HEK293 (cell line): Measurements from ENCODE around the gene DOK4.

ENCODE experiments used
- MZF1 ChIP-seq: fragments of 450-650 bp; formaldehyde crosslinking; IDR thresholded peaks from 2 replicates; pipeline ENCODE4 v1.5.1; 2017; ENCODE audit warnings: missing biosample characterization, missing genetic modification characterization, borderline replicate concordance
- REPIN1 ChIP-seq: fragments of 450-650 bp; formaldehyde crosslinking; IDR thresholded peaks from 2 replicates; pipeline ENCODE4 v1.5.1; 2017; ENCODE audit warnings: missing biosample characterization, missing genetic modification characterization, low read depth
- TRIM28 ChIP-seq: IDR thresholded peaks from 2 replicates; pipeline ENCODE4 v1.6.1; 2011; ENCODE audit warnings: low read length, control low read depth, borderline replicate concordance
- YY1 ChIP-seq: fragments of 450-650 bp; formaldehyde crosslinking; IDR thresholded peaks from 2 replicates; pipeline ENCODE4 v1.5.1; 2018; ENCODE audit warnings: missing biosample characterization, missing genetic modification characterization
- ZBTB1 ChIP-seq: fragments of 450-650 bp; formaldehyde crosslinking; IDR thresholded peaks from 2 replicates; pipeline ENCODE4 v1.5.1; 2016; ENCODE audit warnings: missing biosample characterization, missing genetic modification characterization
- ZNF670 ChIP-seq: fragments of 450-650 bp; formaldehyde crosslinking; IDR thresholded peaks from 2 replicates; pipeline ENCODE4 v1.5.1; 2016; ENCODE audit warnings: missing biosample characterization, missing genetic modification characterization, low read depth
- TF ChIP-seq, protein P1 (sequence below): fragments of 450-650 bp; formaldehyde crosslinking; IDR thresholded peaks from 2 replicates; pipeline ENCODE4 v1.5.1; 2016; ENCODE audit warnings: missing biosample characterization, missing genetic modification characterization
- TF ChIP-seq, protein P2 (sequence below): fragments of 450-650 bp; formaldehyde crosslinking; conservative IDR thresholded peaks from 2 replicates; pipeline ENCODE4 v1.5.1; 2016; ENCODE audit warnings: low read depth, missing biosample characterization, missing genetic modification characterization
- TF ChIP-seq, protein P3 (sequence below): fragments of 450-650 bp; formaldehyde crosslinking; IDR thresholded peaks from 2 replicates; pipeline ENCODE4 v1.5.1; 2016; ENCODE audit warnings: missing biosample characterization, missing genetic modification characterization
- TF ChIP-seq, protein P4 (sequence below): fragments of 450-650 bp; formaldehyde crosslinking; IDR thresholded peaks from 2 replicates; pipeline ENCODE4 v1.5.1; 2016; ENCODE audit warnings: missing biosample characterization, missing genetic modification characterization
- TF ChIP-seq, protein P5 (sequence below): fragments of 450-650 bp; formaldehyde crosslinking; IDR thresholded peaks from 2 replicates; pipeline ENCODE4 v1.5.1; 2016; ENCODE audit warnings: missing biosample characterization, missing genetic modification characterization

DNA sequence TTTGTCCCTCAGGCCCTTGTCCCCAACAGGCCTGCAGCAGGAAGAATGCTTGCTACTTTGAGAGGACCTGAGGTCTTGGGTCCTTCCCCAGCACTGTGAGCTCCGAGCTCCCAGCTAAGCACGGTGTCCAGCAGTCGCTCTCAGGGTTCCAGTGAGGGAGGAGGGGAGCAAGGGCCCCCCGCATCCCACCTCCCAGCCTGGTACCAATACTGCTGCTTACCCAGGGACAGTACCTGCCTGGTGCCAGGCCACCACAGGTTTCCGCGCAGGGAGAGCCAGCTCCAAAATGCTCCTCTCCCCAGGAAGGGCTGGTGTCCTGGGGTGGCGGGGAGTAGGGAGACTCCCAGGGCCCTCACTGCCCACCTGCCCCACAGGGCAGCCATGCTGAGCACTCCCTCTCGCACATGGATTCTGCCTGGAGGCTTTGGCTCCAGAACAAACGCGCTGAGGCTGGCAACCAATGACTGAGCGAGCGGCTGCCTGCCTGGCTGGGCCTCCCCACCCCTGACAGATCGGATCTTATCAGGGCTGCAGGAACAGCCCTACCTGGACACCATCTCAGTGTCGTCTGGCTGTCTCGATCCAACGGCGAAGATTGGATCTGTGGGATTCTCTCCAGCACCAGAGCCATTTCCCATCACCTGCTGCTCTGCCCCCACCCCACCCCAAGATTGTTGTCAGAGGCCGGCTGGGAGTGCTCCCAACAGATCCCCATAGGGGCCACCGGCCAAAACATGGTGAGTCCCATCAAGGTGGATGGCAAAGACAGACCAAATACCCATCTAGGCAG is 2.4 kb downstream of the DOK4 start:
- TF ChIP-seq TRIM28, result no peak
- TF ChIP-seq, protein P1, sequence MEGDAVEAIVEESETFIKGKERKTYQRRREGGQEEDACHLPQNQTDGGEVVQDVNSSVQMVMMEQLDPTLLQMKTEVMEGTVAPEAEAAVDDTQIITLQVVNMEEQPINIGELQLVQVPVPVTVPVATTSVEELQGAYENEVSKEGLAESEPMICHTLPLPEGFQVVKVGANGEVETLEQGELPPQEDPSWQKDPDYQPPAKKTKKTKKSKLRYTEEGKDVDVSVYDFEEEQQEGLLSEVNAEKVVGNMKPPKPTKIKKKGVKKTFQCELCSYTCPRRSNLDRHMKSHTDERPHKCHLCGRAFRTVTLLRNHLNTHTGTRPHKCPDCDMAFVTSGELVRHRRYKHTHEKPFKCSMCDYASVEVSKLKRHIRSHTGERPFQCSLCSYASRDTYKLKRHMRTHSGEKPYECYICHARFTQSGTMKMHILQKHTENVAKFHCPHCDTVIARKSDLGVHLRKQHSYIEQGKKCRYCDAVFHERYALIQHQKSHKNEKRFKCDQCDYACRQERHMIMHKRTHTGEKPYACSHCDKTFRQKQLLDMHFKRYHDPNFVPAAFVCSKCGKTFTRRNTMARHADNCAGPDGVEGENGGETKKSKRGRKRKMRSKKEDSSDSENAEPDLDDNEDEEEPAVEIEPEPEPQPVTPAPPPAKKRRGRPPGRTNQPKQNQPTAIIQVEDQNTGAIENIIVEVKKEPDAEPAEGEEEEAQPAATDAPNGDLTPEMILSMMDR (tag by site-specific recombination), result no peak
- TF ChIP-seq, protein P2, sequence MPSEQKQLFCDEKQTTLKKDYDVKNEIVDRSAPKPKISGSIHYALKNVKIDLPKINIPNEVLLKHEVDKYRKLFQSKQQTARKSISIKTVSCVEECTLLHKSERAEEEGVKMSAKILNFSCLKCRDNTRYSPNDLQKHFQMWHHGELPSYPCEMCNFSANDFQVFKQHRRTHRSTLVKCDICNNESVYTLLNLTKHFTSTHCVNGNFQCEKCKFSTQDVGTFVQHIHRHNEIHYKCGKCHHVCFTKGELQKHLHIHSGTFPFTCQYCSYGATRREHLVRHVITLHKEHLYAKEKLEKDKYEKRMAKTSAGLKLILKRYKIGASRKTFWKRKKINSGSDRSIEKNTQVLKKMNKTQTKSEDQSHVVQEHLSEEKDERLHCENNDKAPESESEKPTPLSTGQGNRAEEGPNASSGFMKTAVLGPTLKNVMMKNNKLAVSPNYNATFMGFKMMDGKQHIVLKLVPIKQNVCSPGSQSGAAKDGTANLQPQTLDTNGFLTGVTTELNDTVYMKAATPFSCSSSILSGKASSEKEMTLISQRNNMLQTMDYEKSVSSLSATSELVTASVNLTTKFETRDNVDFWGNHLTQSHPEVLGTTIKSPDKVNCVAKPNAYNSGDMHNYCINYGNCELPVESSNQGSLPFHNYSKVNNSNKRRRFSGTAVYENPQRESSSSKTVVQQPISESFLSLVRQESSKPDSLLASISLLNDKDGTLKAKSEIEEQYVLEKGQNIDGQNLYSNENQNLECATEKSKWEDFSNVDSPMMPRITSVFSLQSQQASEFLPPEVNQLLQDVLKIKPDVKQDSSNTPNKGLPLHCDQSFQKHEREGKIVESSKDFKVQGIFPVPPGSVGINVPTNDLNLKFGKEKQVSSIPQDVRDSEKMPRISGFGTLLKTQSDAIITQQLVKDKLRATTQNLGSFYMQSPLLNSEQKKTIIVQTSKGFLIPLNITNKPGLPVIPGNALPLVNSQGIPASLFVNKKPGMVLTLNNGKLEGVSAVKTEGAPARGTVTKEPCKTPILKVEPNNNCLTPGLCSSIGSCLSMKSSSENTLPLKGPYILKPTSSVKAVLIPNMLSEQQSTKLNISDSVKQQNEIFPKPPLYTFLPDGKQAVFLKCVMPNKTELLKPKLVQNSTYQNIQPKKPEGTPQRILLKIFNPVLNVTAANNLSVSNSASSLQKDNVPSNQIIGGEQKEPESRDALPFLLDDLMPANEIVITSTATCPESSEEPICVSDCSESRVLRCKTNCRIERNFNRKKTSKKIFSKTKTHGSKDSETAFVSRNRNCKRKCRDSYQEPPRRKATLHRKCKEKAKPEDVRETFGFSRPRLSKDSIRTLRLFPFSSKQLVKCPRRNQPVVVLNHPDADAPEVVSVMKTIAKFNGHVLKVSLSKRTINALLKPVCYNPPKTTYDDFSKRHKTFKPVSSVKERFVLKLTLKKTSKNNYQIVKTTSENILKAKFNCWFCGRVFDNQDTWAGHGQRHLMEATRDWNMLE, result no peak
- TF ChIP-seq, protein P3, sequence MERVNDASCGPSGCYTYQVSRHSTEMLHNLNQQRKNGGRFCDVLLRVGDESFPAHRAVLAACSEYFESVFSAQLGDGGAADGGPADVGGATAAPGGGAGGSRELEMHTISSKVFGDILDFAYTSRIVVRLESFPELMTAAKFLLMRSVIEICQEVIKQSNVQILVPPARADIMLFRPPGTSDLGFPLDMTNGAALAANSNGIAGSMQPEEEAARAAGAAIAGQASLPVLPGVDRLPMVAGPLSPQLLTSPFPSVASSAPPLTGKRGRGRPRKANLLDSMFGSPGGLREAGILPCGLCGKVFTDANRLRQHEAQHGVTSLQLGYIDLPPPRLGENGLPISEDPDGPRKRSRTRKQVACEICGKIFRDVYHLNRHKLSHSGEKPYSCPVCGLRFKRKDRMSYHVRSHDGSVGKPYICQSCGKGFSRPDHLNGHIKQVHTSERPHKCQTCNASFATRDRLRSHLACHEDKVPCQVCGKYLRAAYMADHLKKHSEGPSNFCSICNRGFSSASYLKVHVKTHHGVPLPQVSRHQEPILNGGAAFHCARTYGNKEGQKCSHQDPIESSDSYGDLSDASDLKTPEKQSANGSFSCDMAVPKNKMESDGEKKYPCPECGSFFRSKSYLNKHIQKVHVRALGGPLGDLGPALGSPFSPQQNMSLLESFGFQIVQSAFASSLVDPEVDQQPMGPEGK (tag by site-specific recombination), result no peak
- TF ChIP-seq MZF1 (tag by site-specific recombination), result no peak
- TF ChIP-seq, protein P4, sequence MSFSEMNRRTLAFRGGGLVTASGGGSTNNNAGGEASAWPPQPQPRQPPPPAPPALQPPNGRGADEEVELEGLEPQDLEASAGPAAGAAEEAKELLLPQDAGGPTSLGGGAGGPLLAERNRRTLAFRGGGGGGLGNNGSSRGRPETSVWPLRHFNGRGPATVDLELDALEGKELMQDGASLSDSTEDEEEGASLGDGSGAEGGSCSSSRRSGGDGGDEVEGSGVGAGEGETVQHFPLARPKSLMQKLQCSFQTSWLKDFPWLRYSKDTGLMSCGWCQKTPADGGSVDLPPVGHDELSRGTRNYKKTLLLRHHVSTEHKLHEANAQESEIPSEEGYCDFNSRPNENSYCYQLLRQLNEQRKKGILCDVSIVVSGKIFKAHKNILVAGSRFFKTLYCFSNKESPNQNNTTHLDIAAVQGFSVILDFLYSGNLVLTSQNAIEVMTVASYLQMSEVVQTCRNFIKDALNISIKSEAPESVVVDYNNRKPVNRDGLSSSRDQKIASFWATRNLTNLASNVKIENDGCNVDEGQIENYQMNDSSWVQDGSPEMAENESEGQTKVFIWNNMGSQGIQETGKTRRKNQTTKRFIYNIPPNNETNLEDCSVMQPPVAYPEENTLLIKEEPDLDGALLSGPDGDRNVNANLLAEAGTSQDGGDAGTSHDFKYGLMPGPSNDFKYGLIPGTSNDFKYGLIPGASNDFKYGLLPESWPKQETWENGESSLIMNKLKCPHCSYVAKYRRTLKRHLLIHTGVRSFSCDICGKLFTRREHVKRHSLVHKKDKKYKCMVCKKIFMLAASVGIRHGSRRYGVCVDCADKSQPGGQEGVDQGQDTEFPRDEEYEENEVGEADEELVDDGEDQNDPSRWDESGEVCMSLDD (tag by site-specific recombination), result no peak
- TF ChIP-seq REPIN1 (tag by site-specific recombination), result no peak
- TF ChIP-seq YY1 (tag by site-specific recombination), result no peak
- TF ChIP-seq ZBTB1 (tag by site-specific recombination), result no peak
- TF ChIP-seq, protein P5, sequence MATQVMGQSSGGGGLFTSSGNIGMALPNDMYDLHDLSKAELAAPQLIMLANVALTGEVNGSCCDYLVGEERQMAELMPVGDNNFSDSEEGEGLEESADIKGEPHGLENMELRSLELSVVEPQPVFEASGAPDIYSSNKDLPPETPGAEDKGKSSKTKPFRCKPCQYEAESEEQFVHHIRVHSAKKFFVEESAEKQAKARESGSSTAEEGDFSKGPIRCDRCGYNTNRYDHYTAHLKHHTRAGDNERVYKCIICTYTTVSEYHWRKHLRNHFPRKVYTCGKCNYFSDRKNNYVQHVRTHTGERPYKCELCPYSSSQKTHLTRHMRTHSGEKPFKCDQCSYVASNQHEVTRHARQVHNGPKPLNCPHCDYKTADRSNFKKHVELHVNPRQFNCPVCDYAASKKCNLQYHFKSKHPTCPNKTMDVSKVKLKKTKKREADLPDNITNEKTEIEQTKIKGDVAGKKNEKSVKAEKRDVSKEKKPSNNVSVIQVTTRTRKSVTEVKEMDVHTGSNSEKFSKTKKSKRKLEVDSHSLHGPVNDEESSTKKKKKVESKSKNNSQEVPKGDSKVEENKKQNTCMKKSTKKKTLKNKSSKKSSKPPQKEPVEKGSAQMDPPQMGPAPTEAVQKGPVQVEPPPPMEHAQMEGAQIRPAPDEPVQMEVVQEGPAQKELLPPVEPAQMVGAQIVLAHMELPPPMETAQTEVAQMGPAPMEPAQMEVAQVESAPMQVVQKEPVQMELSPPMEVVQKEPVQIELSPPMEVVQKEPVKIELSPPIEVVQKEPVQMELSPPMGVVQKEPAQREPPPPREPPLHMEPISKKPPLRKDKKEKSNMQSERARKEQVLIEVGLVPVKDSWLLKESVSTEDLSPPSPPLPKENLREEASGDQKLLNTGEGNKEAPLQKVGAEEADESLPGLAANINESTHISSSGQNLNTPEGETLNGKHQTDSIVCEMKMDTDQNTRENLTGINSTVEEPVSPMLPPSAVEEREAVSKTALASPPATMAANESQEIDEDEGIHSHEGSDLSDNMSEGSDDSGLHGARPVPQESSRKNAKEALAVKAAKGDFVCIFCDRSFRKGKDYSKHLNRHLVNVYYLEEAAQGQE (tag by site-specific recombination), result no peak
- TF ChIP-seq ZNF670 (tag by site-specific recombination), result no peak
